Measurements from ENCODE around the gene B4GALT5. TPM values are rescaled to one million over a fixed set of nuclear protein-coding genes. Genes with fewer than 3 reads are reported as not detected.

B4GALT5 gene
- polyA plus RNA-seq, 2 of the 4 experiments (the other 2 are of a cell fraction): 84.0 to 88.7 TPM

DNA sequence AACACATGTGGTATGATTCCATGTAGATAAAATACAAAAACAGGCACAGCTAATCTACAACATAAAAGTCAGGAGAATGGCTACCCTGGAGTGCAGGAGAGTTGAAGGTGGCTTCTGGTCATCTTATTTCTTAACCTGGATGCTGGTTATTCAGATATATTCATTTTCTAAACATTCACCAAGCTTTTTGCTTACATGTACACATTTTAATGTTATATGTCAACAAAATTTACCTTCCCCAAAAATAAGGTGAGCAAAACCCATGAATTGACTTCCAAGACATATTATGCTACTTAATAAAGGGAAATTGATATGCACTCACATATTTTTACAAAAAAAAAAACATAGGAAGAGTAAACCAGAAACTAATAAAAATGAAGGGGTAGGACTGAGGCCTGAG lies 50.6 kb downstream of the B4GALT5 start:
- no peak for FAIRE-seq
- H3K4me1 ChIP-seq: peaks cover 95% of the 10 kb centered on the region
- no peak for DNase-seq (ENCODE audit: low read depth in 1 of 2, low spot score in 1 of 2)
- ChIA-PET POLR2A (no interaction called here), CTCF (interaction anchor here (0.6 to 1.6 kb wide), 8 partner anchors 8 to 408 kb away, joined by 3 to 4 read pairs (median 3); no protein-coding TSS in a partner anchor)
- H3K9me3 ChIP-seq: no peaks in the 10 kb centered on the region
- no peak for TF ChIP-seq BHLHE40 (IDR thresholded peaks at IDR 0.05; ENCODE audit: low read depth, low read length)
- peak; percentile 72 for TF ChIP-seq MAFK (IDR thresholded peaks at IDR 0.05; ENCODE audit: partially characterized antibody)
- no peak overlapping the region for H3K27ac ChIP-seq
- H3K4me3 ChIP-seq: no peak overlapping the region
- ATAC-seq: no peak
- no peak overlapping the region for H3K4me2 ChIP-seq

DNA sequence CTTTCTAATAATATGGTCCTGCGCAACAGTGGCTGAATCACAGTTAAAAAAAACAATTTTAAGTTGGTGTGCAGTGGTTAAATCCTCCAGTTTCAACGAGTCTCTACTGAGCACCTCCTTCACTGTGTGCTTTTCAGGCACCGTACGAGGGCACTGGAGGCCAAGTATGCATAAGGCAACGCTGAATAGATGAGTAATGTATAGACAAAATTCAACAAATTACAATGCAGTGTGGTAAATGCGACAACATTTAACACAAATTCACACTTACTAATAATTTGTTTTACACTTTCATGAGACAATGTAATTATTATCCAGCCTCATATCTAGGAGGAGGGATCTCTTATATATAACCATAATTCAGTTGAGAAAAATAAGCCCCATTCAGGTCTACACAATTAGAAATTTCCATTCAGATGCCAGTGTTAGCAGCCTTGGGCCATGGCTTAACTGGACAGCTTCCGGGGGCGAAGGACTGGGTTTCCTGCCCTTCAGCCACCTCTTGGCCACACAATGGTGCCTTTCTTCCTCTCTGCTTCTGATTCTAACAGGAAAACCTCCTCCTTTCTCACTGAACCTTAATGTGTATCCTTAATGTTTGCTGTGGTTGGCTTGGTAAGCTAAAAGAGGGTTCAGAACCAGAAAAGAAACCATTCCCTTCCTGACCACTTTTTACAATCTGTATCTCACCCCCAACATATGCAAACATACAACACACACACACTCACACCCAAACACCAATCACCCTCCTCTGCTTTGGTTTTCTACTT lies 51.9 kb downstream of the B4GALT5 start:
- Histone ChIP-seq H3K27ac (peak overlapping the region; percentile 3 to 65; a peak in 3 of 6 replicates), H3K4me1 (peaks cover 97% of the 10 kb centered on the region), H3K9me3 (no peaks in the 10 kb centered on the region), H3K4me3 (no peak overlapping the region), H3K4me2 (peak overlapping the region; percentile 29)
- TF ChIP-seq, protein P1, sequence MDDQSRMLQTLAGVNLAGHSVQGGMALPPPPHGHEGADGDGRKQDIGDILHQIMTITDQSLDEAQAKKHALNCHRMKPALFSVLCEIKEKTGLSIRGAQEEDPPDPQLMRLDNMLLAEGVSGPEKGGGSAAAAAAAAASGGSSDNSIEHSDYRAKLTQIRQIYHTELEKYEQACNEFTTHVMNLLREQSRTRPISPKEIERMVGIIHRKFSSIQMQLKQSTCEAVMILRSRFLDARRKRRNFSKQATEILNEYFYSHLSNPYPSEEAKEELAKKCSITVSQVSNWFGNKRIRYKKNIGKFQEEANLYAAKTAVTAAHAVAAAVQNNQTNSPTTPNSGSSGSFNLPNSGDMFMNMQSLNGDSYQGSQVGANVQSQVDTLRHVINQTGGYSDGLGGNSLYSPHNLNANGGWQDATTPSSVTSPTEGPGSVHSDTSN (IDR thresholded peaks at IDR 0.05): no peak
- no peak for TF ChIP-seq EP300 (IDR thresholded peaks at IDR 0.05)
- TF ChIP-seq, protein P2, sequence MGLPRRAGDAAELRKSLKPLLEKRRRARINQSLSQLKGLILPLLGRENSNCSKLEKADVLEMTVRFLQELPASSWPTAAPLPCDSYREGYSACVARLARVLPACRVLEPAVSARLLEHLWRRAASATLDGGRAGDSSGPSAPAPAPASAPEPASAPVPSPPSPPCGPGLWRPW (IDR thresholded peaks at IDR 0.05): no peak
- no peak for TF ChIP-seq RCOR1 (IDR thresholded peaks at IDR 0.05; ENCODE audit: low read depth, low read length)
- TF ChIP-seq FOSL2 (IDR thresholded peaks at IDR 0.05): no peak
- no peak for TF ChIP-seq FOSL2 (CRISPR knock-in tag; IDR thresholded peaks at IDR 0.05)
- ATAC-seq: no peak
- POLR2A ChIA-PET: no interaction called here
- 82% methylated on average over 8 of the region's 8 CpGs for WGBS (ENCODE audit: missing lambda C conversion rate)
- CTCF ChIA-PET: interaction anchor here (0.9 to 1.6 kb wide), 5 partner anchors 10 to 177 kb away, joined by 3 to 4 read pairs (median 3); no protein-coding TSS in a partner anchor
- DNase-seq (ENCODE audit: low read depth in 1 of 2, low spot score in 1 of 2): no peak
- no peak for FAIRE-seq

DNA sequence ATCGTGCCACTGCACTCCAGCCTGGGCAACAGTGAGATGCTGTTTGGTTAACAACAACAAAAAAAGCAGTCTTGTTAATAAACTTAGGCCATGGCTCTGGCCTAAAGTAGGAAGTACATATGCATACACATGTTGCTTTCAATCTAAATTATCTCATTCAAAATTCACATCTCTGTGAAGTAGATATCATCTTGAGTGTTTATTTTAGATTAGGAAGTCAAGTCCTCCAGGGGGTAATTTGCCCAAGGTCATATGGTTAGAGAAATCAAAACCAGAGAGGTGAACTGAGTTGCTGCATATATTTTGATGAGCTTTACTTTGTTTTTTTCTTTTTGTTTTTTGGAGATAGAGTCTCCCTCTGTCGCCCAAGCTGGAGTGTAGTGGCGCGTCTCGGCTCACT lies 52.8 kb downstream of the B4GALT5 start:
- ATAC-seq: no peak
- no peak for FAIRE-seq
- ChIA-PET CTCF (interaction anchor here (3.3 kb wide), 1 partner anchor 27 kb away, joined by 8 read pairs; no protein-coding TSS in a partner anchor), POLR2A (no interaction called here)
- Histone ChIP-seq H3K9me3 (no peaks in the 10 kb centered on the region), H3K4me3 (no peak overlapping the region), H3K4me1 (peaks cover 97% of the 10 kb centered on the region), H3K27ac (peak overlapping the region in 1 of 2 experiments; percentile 65; a peak in 3 of 6 replicates), H3K4me2 (no peak overlapping the region; the same call in 2 of the 3 replicates)
- no peak for DNase-seq (ENCODE audit: low read depth in 1 of 2, low spot score in 1 of 2)
- no peak for TF ChIP-seq RAD21 (conservative IDR thresholded peaks at IDR 0.05 in 1 of 2, IDR thresholded peaks at IDR 0.05 in 1 of 2)
- TF ChIP-seq HOXA7 (CRISPR knock-in tag; IDR thresholded peaks at IDR 0.05): no peak
- TF ChIP-seq HOXB5 (CRISPR knock-in tag; IDR thresholded peaks at IDR 0.05): no peak
- WGBS (ENCODE audit: missing lambda C conversion rate): 92% methylated on average over 5 of the region's 5 CpGs

DNA sequence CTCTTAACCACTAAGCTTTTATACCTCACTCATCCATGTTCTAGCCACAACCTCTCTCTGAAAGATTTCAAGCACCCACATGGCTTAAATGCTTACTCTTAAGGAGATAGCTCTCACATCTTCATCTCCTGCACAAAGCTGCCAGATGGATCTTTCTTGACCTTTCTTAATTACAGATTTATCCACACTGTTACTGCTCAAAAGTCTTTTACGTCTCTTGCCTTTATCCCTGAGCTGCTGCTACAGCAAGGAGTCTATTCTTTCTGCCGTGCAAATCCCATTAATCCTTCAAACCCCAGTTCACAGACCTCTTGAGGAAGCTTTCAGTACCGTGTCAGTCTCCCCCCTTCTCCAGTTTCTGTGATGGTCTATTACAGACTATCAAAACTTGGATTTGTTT lies 54.6 kb downstream of the B4GALT5 start:
- TF ChIP-seq FOXS1 (CRISPR knock-in tag; IDR thresholded peaks at IDR 0.05) (no peak), ZNF302 (CRISPR knock-in tag; IDR thresholded peaks at IDR 0.05) (no peak), CHD4 (IDR thresholded peaks at IDR 0.05; ENCODE audit: borderline replicate concordance) (no peak), FOSL2 (IDR thresholded peaks at IDR 0.05) (no peak), FOSL2 (CRISPR knock-in tag; IDR thresholded peaks at IDR 0.05) (no peak), EP300 (IDR thresholded peaks at IDR 0.05) (no peak), BHLHE40 (IDR thresholded peaks at IDR 0.05; ENCODE audit: low read depth, low read length) (no peak), ZC3H11A (IDR thresholded peaks at IDR 0.05) (no peak), NR3C1 (IDR thresholded peaks at IDR 0.05) (no peak), SREBF2 (IDR thresholded peaks at IDR 0.05) (no peak), KDM5A (IDR thresholded peaks at IDR 0.05) (no peak), RARB (CRISPR knock-in tag; IDR thresholded peaks at IDR 0.05) (no peak), HEYL (CRISPR knock-in tag; IDR thresholded peaks at IDR 0.05) (no peak), RCOR1 (IDR thresholded peaks at IDR 0.05; ENCODE audit: low read depth, low read length) (no peak), HOXB5 (CRISPR knock-in tag; IDR thresholded peaks at IDR 0.05) (no peak), PHF8 (IDR thresholded peaks at IDR 0.05; ENCODE audit: borderline replicate concordance, low read depth) (no peak), MAFK (IDR thresholded peaks at IDR 0.05; ENCODE audit: partially characterized antibody) (no peak)
- TF ChIP-seq, protein P3, sequence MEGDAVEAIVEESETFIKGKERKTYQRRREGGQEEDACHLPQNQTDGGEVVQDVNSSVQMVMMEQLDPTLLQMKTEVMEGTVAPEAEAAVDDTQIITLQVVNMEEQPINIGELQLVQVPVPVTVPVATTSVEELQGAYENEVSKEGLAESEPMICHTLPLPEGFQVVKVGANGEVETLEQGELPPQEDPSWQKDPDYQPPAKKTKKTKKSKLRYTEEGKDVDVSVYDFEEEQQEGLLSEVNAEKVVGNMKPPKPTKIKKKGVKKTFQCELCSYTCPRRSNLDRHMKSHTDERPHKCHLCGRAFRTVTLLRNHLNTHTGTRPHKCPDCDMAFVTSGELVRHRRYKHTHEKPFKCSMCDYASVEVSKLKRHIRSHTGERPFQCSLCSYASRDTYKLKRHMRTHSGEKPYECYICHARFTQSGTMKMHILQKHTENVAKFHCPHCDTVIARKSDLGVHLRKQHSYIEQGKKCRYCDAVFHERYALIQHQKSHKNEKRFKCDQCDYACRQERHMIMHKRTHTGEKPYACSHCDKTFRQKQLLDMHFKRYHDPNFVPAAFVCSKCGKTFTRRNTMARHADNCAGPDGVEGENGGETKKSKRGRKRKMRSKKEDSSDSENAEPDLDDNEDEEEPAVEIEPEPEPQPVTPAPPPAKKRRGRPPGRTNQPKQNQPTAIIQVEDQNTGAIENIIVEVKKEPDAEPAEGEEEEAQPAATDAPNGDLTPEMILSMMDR (IDR thresholded peaks at IDR 0.05): no peak
- TF ChIP-seq, protein P4, sequence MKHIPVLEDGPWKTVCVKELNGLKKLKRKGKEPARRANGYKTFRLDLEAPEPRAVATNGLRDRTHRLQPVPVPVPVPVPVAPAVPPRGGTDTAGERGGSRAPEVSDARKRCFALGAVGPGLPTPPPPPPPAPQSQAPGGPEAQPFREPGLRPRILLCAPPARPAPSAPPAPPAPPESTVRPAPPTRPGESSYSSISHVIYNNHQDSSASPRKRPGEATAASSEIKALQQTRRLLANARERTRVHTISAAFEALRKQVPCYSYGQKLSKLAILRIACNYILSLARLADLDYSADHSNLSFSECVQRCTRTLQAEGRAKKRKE (CRISPR knock-in tag; IDR thresholded peaks at IDR 0.05; ENCODE audit: low read depth): no peak
- TF ChIP-seq, protein P5, sequence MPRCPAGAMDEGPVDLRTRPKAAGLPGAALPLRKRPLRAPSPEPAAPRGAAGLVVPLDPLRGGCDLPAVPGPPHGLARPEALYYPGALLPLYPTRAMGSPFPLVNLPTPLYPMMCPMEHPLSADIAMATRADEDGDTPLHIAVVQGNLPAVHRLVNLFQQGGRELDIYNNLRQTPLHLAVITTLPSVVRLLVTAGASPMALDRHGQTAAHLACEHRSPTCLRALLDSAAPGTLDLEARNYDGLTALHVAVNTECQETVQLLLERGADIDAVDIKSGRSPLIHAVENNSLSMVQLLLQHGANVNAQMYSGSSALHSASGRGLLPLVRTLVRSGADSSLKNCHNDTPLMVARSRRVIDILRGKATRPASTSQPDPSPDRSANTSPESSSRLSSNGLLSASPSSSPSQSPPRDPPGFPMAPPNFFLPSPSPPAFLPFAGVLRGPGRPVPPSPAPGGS (IDR thresholded peaks at IDR 0.05): no peak
- CTCF ChIA-PET: interaction anchor here (1.0 to 3.3 kb wide), 10 partner anchors 9 to 188 kb away, joined by 3 to 9 read pairs (median 4); no protein-coding TSS in a partner anchor
- Histone ChIP-seq H3K9me3 (no peaks in the 10 kb centered on the region), H3K4me3 (no peak overlapping the region), H3K4me1 (peaks cover 80% of the 10 kb centered on the region), H3K27ac (peak overlapping the region in 1 of 2 experiments; percentile 63; a peak in 3 of 6 replicates), H3K4me2 (peak overlapping the region; percentile 27; the same call in 2 of the 3 replicates)
- FAIRE-seq: no peak
- ATAC-seq: no peak
- WGBS (ENCODE audit: missing lambda C conversion rate): 77% methylated on average over 3 of the region's 3 CpGs
- no peak for DNase-seq (ENCODE audit: low read depth in 1 of 2, low spot score in 1 of 2)
- POLR2A ChIA-PET: no interaction called here

Measured in A549 (cell line).